ENCODE measurements around the gene TRIP6. TPM values are rescaled to one million over a fixed set of nuclear protein-coding genes. Genes with fewer than 3 reads are reported as not detected.

Gene TRIP6
- 1 to 10 TPM; 1.1 to 3.5 (median 1.5) TPM for total RNA-seq
- total RNA-seq (2013): 4.3 TPM

DNA sequence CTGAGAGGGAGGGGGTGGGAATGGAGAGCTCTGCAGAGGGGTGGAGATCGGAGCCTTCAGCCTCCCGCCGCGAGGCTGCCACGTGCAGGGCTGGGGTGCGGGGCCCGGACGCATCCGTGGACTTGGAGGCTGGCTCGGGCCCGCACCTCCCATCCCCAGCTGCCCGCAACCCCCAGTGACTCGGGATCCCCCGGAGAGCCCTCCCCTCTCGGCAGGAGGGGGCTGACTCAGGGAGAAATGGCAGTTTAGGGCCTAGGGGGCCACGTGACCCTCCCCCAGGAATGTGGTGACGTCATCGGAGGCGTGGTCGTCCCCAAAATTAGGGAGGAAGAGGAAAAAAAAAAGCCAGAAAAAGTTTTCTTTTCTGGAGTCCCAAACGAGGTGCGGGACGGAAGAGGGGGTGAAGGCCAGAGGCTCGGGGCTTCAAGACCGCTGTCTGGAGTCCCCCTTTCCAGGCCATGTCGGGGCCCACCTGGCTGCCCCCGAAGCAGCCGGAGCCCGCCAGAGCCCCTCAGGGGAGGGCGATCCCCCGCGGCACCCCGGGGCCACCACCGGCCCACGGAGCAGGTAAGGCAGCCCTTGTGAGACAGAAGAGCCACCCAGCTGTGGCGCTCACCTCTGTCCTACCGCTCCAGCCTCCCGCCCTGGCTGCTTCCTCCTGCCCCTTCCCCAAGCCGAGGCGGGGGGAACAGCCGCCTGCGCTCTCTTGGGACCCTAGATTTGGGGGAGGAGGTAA is at the start of gene TRIP6:
Gene TRIP6, plus strand, starts transcription at position 348 of the 736 bp plus-strand sequence. Its CDS starts 111 bp downstream, at position 459.
- Histone ChIP-seq H3K9me3 (ENCODE audit: control insufficient read depth, insufficient read depth, low read length) (no peaks in the 10 kb centered on the region), H3K36me3 (ENCODE audit: control insufficient read depth, insufficient read depth, low read length) (peaks cover 12% of the 10 kb centered on the region), H3K27ac (ENCODE audit: low read length) (peak within 1 kb of the TSS; percentile 49), H3K27me3 (ENCODE audit: control insufficient read depth, insufficient read depth, low read length) (peaks cover 9% of the 10 kb centered on the region), H3K4me3 (ENCODE audit: low read length) (peak within 1 kb of the TSS; percentile 43), H3K4me1 (ENCODE audit: control insufficient read depth, insufficient read depth, low read length) (peaks cover 20% of the 10 kb centered on the region)
- intact Hi-C loops (cut with micrococcal nuclease): no loop called here
- no peaks in the 10 kb centered on the region for H3K9me3 Mint-ChIP-seq
- H3K27me3 Mint-ChIP-seq (ENCODE audit: low read depth in 2 of 2): peaks cover 0 to 9% of the 10 kb centered on the region in 2 donors
- peak in 1 of 2 donors; percentile 53 for DNase-seq
- peak within 1 kb of the TSS; percentile 31 for H3K4me3 Mint-ChIP-seq
- H3K27ac Mint-ChIP-seq: no peak within 1 kb of the TSS
- TF ChIP-seq, protein P1, sequence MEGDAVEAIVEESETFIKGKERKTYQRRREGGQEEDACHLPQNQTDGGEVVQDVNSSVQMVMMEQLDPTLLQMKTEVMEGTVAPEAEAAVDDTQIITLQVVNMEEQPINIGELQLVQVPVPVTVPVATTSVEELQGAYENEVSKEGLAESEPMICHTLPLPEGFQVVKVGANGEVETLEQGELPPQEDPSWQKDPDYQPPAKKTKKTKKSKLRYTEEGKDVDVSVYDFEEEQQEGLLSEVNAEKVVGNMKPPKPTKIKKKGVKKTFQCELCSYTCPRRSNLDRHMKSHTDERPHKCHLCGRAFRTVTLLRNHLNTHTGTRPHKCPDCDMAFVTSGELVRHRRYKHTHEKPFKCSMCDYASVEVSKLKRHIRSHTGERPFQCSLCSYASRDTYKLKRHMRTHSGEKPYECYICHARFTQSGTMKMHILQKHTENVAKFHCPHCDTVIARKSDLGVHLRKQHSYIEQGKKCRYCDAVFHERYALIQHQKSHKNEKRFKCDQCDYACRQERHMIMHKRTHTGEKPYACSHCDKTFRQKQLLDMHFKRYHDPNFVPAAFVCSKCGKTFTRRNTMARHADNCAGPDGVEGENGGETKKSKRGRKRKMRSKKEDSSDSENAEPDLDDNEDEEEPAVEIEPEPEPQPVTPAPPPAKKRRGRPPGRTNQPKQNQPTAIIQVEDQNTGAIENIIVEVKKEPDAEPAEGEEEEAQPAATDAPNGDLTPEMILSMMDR (IDR thresholded peaks at IDR 0.05): no peak
- no peaks in the 10 kb centered on the region for H3K36me3 Mint-ChIP-seq
- peak; percentile 28 to 53 (median 32) for ATAC-seq
- H3K4me1 Mint-ChIP-seq: peaks cover 0 to 11% of the 10 kb centered on the region in 2 donors
- 4% methylated on average over 37 of the region's 42 CpGs for WGBS (ENCODE audit: insufficient coverage)

GRCh38 chr7:100818366-100818765 is 48.8 kb upstream of the TRIP6 start:
- H3K4me1 ChIP-seq (ENCODE audit: control insufficient read depth, insufficient read depth, low read length): no peaks in the 10 kb centered on the region
- no peaks in the 10 kb centered on the region for H3K4me1 Mint-ChIP-seq
- no peak overlapping the region for H3K4me3 ChIP-seq (ENCODE audit: low read length)
- H3K9me3 ChIP-seq (ENCODE audit: control insufficient read depth, insufficient read depth, low read length): no peaks in the 10 kb centered on the region
- intact Hi-C loops (cut with micrococcal nuclease): no loop called here
- TF ChIP-seq, protein P1 (IDR thresholded peaks at IDR 0.05): no peak
- 93% methylated on average over 9 of the region's 9 CpGs for WGBS (ENCODE audit: insufficient coverage)
- ATAC-seq (no peak), DNase-seq (no peak)
- no peaks in the 10 kb centered on the region for H3K36me3 ChIP-seq (ENCODE audit: control insufficient read depth, insufficient read depth, low read length)
- no peaks in the 10 kb centered on the region for H3K9me3 Mint-ChIP-seq
- H3K27ac ChIP-seq (ENCODE audit: low read length): no peak overlapping the region
- no peak overlapping the region for H3K27ac Mint-ChIP-seq
- H3K27me3 Mint-ChIP-seq (ENCODE audit: low read depth in 2 of 2): peaks cover 0 to 6% of the 10 kb centered on the region in 2 donors
- no peaks in the 10 kb centered on the region for H3K27me3 ChIP-seq (ENCODE audit: control insufficient read depth, insufficient read depth, low read length)
- no peaks in the 10 kb centered on the region for H3K36me3 Mint-ChIP-seq
- H3K4me3 Mint-ChIP-seq: no peak overlapping the region

DNA sequence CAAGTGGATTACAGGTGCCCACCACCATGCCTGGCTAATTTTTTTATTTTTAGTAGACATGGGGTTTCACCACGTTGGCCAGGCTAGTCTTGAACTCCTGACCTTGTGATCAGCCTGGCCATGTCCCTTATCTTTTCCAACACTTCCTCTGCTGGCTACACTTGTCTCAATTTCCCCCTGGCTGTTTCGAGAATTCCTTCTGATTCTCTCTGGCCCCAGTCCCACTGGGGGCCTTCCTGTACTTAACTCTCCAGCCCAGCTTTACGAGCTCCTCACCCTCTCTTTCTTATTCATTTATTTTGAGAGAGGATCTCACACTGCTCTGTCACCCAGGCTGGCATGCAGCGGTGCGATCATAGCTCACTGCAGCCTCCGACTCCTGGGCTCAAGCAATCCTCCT is 48.4 kb upstream of the TRIP6 start:
- H3K9me3 Mint-ChIP-seq: no peaks in the 10 kb centered on the region
- H3K4me1 Mint-ChIP-seq: no peaks in the 10 kb centered on the region
- intact Hi-C loops (cut with micrococcal nuclease): no loop called here
- TF ChIP-seq, protein P1 (IDR thresholded peaks at IDR 0.05): no peak
- no peak for DNase-seq
- Histone ChIP-seq H3K4me3 (ENCODE audit: low read length) (no peak overlapping the region), H3K9me3 (ENCODE audit: control insufficient read depth, insufficient read depth, low read length) (no peaks in the 10 kb centered on the region), H3K4me1 (ENCODE audit: control insufficient read depth, insufficient read depth, low read length) (no peaks in the 10 kb centered on the region), H3K36me3 (ENCODE audit: control insufficient read depth, insufficient read depth, low read length) (no peaks in the 10 kb centered on the region), H3K27me3 (ENCODE audit: control insufficient read depth, insufficient read depth, low read length) (no peaks in the 10 kb centered on the region), H3K27ac (ENCODE audit: low read length) (no peak overlapping the region)
- no peak overlapping the region for H3K27ac Mint-ChIP-seq
- no peak for ATAC-seq
- WGBS (ENCODE audit: insufficient coverage): 82% methylated on average over 6 of the region's 6 CpGs
- H3K4me3 Mint-ChIP-seq: no peak overlapping the region
- H3K36me3 Mint-ChIP-seq: no peaks in the 10 kb centered on the region
- peaks cover 0 to 11% of the 10 kb centered on the region in 2 donors for H3K27me3 Mint-ChIP-seq (ENCODE audit: low read depth in 2 of 2)
